H4 (cell line): ENCODE measurements around the gene RASSF7. TPM values are rescaled to one million over a fixed set of nuclear protein-coding genes. Genes with fewer than 3 reads are reported as not detected.

Source experiments
- DNase-seq: peaks from one replicate; pipeline ENCODE4 v3.0.0-alpha.2; 2015; ENCODE audit warnings: low spot score
- total RNA-seq: library from RNA; depleted of rRNA; stranded (reverse); fragments of >200 nt; shearing (Covaris generic); gene quantifications from 2 replicates; pipeline ENCODE4 v1.2.3, GENCODE V29; 2014

Gene RASSF7
- total RNA-seq, 1 experiment from 2014 or later, result 16.8 TPM

DNA sequence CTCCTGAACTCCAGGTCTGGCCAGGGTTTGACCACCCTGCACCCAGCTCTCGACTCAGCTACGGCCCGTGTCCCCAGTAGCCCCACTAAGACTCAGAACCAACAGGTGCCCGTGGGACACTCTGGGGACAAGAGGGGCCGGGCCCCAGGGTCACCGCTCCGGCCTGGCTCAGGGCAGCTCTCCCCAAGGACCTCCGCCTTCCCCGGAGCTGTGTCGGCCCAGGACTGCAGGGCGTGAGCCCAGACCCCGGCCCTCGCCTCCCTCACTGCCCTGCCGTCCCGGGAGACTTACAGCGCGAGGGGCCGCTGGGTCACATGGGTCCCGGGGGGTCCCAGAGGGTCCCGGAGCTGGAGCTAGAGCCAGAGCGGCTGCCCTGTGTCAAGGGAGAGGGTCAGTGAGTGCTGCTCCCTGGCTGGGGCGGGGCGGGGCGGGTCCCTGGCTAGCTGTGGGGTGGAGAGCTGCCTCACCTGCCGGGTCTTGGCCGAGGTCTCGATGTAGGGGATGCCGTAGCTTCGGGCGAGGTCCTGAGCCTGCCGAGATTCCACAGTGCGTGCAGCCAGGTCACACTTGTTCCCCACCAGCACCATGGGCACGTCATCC lies 27.7 kb upstream of the RASSF7 start:
- DNase-seq, result no peak

GRCh38 chr11:533586-534395 lies 27.0 kb upstream of the RASSF7 start:
- no peak for DNase-seq

DNA sequence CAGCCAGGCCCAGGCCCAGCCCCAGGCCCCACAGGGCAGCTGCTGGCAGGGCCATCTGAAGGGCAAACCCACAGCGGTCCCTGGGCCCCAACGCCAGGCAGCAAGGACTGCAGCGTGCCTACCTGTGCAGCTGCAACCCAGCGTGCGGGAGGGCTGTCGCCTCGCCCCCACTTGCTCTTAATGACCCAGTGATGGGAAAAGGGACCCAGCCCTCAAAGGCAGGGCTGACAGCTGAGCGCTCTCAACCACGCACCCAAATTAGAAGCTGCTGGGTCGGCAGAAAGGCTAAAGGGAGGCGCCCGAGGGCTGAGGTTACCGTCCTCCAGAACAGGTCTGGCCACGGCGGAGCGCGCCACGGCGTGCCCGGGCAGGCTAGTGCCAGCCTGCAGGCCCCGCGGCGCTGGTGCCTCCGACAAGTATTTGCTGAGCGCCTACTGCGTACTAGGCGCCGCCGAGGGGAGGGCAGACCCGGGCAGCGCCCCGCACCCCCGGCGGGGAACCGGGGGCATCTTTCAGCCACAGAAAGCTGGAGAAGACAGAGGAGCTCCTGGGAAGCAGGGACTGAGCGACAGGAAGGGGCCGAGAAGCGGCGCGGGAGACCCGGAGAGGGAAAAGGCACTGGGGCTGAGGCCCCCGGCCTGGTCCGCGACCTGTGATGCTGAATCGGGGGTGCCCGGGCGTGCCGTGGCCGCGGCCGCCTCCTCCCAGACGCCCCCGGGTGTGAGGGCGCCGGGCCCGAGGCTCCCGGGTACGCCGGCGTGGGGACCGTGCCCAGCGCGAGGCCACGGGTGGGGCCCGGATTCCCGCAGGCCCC lies 26.2 kb upstream of the RASSF7 start:
- no peak for DNase-seq

DNA sequence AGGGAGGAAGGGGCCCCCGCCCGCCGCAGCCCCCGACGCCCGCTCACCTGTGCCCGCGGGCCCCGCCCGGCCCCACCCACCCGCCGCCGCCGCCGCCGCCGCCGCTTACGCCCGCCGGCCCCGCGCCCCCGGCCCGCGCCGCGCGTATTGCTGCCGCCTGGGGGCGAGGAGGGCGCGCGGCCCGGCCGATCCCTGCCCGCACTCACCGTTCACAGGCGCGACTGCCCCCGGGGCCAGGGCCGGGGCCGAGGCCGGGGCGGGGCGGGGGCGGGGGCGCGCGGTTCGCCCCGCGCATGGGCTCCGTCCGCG lies 25.6 kb upstream of the RASSF7 start:
- DNase-seq, result no peak

- peak; percentile 87 for DNase-seq
These were observed 25.0 kb upstream of the RASSF7 start, which contains the start of gene HRAS for GRCh38 chr11:535519-536454. TSS of gene HRAS (minus strand) at chr11:535576.

- DNase-seq, result no peak
These were observed 23.7 kb upstream of the RASSF7 start, which contains the start of gene LRRC56 for GRCh38 chr11:536841-537621. TSS of gene LRRC56 (plus strand) at chr11:537527. CDS start at chr11:540685, 3,158 bp downstream.

- no peak for DNase-seq
These were observed 22.9 kb upstream of the RASSF7 start for GRCh38 chr11:537622-538430.

- DNase-seq, result no peak
These were observed 22.2 kb upstream of the RASSF7 start for GRCh38 chr11:538431-539051.

DNA sequence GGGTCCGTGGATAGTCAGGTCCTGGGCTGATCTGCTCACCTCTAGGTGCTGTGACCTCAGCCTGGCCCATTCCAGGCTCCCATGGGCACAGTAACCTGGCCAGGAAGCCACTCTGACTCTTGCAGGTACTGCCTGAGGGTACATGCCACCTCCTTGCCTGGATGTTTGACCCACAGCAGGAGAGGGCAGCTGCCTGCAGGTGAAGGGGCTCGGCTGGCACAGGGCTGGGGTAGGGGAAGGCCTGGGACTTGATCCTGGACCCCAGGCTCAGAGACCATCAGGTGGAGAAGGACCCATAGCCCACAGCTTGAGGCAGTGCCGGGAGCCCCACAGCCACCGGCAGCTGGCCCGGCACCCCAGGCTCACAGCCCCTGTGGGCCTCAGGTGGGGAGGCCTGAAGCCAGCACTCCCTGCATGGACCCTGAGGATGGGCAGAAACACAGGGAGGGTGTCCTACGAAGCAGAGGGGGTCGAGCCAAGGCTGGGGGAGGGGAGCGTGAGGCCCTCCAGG lies 20.7 kb upstream of the RASSF7 start:
- DNase-seq, result no peak

DNA sequence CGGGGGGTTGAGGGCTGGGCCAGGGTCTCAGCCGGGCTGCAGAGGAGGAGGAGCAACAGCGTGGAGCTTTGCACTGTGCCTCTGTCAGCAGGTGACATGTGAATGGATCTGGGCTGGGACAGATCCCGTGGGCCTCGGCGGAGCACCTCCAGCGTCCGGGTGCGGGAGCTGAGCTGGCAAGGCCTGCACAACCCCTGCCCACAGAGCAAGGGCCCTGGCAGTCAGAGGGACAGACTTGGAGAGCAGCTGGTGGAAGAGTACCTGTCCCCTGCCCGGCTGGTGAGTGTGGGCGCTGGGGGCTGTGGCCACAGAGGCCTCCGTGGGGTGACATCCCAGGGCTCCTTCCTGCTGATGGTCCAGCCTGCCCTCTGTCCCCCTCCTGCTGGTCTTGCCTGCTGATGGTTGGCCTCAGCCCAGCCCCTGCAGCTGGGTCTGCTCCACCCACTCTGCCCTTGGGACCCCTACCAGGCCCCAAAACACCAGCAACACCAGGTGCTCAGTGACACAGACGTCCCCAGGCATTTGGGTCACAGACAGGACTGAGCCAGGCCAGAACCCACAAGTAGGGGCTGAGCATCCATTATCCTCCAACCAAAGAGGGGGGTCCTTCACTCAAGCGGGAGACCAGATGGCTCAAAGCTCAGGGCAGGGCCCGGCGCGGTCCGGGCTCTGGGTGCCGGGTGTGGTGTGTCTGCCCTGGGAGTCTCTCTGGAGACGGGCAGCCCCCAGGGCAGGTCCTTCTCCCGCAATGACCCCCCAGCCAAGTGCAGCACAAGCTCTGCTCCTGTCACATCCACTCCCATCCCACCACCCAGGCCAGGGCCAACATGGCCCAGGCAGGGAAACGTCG lies 20.0 kb upstream of the RASSF7 start:
- DNase-seq, result no peak

DNA sequence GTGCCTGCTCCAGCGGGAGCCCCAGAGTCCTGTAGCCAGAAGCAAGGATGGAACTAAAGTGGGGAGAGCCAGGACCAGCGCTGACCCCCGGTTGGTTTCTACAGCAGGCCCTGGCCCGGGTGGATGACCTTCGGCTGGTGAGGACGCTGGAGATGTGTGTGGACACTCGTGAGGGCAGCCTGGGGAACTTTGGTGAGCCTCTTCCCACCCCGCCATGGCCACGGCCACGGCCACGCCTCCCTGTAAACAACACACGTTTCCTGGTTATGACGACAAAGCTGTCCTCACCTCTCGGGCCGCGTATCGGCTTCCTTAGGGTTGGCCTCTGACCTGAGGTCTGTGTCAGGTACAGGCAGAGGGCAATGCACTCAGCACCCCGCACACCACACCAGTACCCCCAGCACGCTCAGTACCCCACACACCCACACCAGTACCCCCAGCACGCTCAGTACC lies 19.3 kb upstream of the RASSF7 start:
- DNase-seq, result no peak

- DNase-seq, result no peak
These were observed 16.0 kb upstream of the RASSF7 start for GRCh38 chr11:544817-545166.

DNA sequence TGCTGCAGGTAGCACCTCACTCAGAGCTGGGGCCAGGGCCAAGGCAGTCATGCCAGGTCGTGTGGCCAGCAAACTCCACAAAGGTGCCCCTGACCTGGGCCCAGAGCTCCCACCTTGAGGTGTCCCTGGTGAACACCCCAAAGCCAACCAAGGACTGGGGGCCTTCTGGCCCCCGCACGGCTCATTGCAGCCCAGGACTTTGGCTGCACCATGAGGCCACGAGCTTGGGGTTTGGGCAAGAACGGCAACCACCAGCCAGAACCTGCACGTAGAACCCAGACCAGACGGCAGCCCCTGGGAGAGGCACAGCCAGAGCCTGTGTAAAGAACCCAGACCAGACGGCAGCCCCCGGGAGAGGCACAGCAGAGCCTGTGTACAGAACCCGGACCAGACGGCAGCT lies 15.6 kb upstream of the RASSF7 start:
- DNase-seq, result no peak

DNA sequence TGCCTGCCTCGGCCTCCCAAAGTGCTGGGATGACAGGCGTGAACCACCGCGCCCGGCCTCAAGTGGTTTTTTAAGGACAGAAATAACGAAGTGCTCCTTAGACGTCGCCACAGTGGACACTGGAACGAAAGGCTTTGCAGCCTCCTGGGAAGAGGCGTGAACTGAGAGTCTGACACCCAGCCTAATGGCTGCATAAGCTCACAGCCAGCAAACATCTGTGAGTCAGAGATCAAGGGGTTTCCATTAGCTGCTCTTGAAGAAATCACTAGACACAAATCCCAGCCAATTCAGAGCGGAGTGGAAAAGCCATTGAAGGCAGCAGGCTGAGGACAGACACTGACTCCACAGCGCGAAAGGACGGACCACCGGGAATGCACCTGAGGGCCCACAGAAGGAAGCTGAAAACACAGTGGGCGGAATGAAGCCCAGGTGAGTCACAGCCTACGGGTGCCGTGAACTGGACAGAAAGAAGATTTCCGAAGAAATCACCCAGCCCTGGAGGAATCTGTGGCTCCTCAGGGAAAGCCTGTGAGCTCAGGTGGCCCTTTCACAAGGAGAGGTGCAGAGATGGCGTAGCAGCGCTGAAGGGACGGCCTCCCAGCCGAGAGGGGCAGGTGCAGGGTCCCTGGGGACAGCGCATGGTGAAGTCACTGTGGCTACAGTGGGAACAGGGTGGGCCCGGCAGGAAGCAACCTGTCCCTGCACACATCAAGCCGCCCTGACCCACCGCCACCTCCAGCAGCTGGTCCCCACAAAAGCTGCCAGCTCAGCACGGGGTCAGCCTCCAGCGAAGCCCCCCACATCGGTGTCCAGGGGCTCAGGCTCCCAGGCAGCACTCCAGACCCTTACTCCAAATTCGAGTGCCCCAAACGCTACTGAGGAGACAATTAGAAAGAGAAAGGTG lies 11.8 kb upstream of the RASSF7 start:
- no peak for DNase-seq

- DNase-seq, result no peak
These were observed 10.6 kb upstream of the RASSF7 start for GRCh38 chr11:550021-550745.

DNA sequence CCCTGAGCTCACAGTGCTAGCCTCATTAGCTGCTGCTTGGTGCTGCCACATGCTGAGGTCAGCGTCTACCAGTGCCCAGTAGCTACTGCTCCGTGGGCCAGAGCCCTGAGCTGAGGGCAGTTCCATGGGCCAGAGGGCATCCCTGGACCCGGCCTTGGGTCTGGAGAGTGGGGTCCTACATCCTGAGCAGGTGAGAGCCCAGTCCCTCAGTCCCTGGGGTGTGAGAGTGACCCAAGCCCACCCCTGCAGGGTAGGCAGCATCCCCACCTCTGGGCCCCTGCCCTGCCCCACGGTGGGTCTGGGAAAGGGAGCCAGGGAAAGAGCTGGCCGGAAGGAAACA lies 10.1 kb upstream of the RASSF7 start:
- no peak for DNase-seq

DNA sequence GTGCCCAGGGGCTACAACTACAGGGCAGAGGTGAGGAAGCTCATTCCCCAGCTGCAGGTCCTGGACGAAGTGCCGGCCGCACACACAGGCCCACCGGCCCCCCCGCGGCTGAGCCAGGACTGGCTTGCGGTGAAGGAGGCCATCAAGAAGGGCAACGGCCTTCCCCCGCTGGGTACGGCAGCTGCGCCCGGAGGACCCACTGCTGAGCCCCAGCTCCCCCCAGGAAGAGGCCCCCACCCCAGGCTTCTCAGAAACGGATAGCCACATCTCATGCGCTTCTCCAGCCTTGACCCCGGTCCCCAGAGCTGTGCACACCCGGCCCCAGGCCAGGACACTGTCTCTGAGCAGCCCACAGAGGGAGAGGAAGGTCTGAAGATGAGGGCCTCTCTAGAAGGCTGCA lies 9.6 kb upstream of the RASSF7 start:
- DNase-seq, result no peak
